GM23338 (cell line): ENCODE data around the gene OMP. TPM values are rescaled to one million over a fixed set of nuclear protein-coding genes. Genes with fewer than 3 reads are reported as not detected.

Source experiments
- ATAC-seq: fragments of 200-7000 bp; cut with Tn5 transposase; 3 replicates; pipeline ENCODE4 v1.9.1; 2020
- DNase-seq: peaks from one replicate; pipeline ENCODE4 v3.0.0-alpha.2; 2015; ENCODE audit warnings: low spot score
- H2AFZ ChIP-seq: fragments of 200-600 bp; sonication (generic); 2 replicates; pipeline ENCODE4 v1.8.0; 2016; ENCODE audit warnings: antibody characterized with exemption, mild to moderate bottlenecking, moderate library complexity
- H3F3A ChIP-seq: fragments of 200-600 bp; sonication (generic); replicated peaks from 2 replicates; pipeline ENCODE4 v1.8.0; 2017; ENCODE audit warnings: antibody characterized with exemption, mixed run types, low read depth
- H3K27ac ChIP-seq: fragments of 200-600 bp; sonication (generic); 2 replicates; pipeline ENCODE4 v1.6.1; 2016; ENCODE audit warnings: low read depth
- H3K27me3 ChIP-seq: fragments of 200-600 bp; sonication (generic); 2 replicates; pipeline ENCODE4 v1.8.0; 2016; ENCODE audit warnings: mild to moderate bottlenecking, mixed run types, moderate library complexity; ENCODE audit not compliant: insufficient read depth
- H3K36me3 ChIP-seq: fragments of 200-600 bp; sonication (generic); 2 replicates; pipeline ENCODE4 v1.8.0; 2016; ENCODE audit warnings: mild to moderate bottlenecking; ENCODE audit not compliant: insufficient read depth
- H3K4me1 ChIP-seq: fragments of 200-600 bp; sonication (generic); 2 replicates; pipeline ENCODE4 v1.8.0; 2016; ENCODE audit warnings: mild to moderate bottlenecking, moderate library complexity; ENCODE audit not compliant: insufficient read depth
- H3K4me2 ChIP-seq: fragments of 200-600 bp; sonication (generic); 2 replicates; pipeline ENCODE4 v1.7.1; 2017; ENCODE audit warnings: mixed run types
- H3K4me3 ChIP-seq: fragments of 200-600 bp; sonication (generic); 2 replicates; pipeline ENCODE4 v1.6.1; 2016; ENCODE audit warnings: mixed run types
- H3K79me2 ChIP-seq: fragments of 200-600 bp; sonication (generic); replicated peaks from 2 replicates; pipeline ENCODE4 v1.8.0; 2017; ENCODE audit warnings: mild to moderate bottlenecking; ENCODE audit not compliant: insufficient read depth
- H3K9me2 ChIP-seq: fragments of 200-600 bp; sonication (generic); 2 replicates; pipeline ENCODE4 v1.8.0; 2017; ENCODE audit not compliant: insufficient read depth
- H4K20me1 ChIP-seq: fragments of 200-600 bp; sonication (generic); replicated peaks from 2 replicates; pipeline ENCODE4 v1.8.0; 2017; ENCODE audit warnings: mild to moderate bottlenecking; ENCODE audit not compliant: insufficient read depth
- H3K27ac Mint-ChIP-seq: 2 replicates; pipeline ENCODE4 v1.8.0; 2020; ENCODE audit warnings: inconsistent platforms, mild to moderate bottlenecking, moderate library complexity, mixed read lengths
- H3K27me3 Mint-ChIP-seq: 3 replicates; pipeline ENCODE4 v1.8.0; 2022; ENCODE audit warnings: low read depth, mild to moderate bottlenecking, moderate library complexity, mixed read lengths, inconsistent platforms; ENCODE audit not compliant: insufficient read depth, poor library complexity
- H3K36me3 Mint-ChIP-seq: 3 replicates; pipeline ENCODE4 v1.8.0; 2021; ENCODE audit warnings: low read depth, mild to moderate bottlenecking, inconsistent platforms, moderate library complexity, mixed read lengths
- H3K4me1 Mint-ChIP-seq: 3 replicates; pipeline ENCODE4 v1.8.0; 2020; ENCODE audit warnings: mild to moderate bottlenecking, inconsistent platforms, mixed read lengths
- H3K4me3 Mint-ChIP-seq: 3 replicates; pipeline ENCODE4 v1.8.0; 2021; ENCODE audit warnings: moderate library complexity, mild to moderate bottlenecking, inconsistent platforms, mixed read lengths
- H3K9me3 Mint-ChIP-seq: 3 replicates; pipeline ENCODE4 v1.8.0; 2020; ENCODE audit warnings: moderate library complexity, mild to moderate bottlenecking, inconsistent platforms, mixed read lengths
- EZH2 ChIP-seq: fragments of 200-600 bp; sonication (generic); IDR thresholded peaks from one replicate; pipeline ENCODE4 v1.8.0; 2017; ENCODE audit warnings: antibody characterized with exemption, mild to moderate bottlenecking, low read depth; ENCODE audit not compliant: unreplicated experiment
- POLR2AphosphoS5 ChIP-seq: IDR thresholded peaks from 2 replicates; pipeline ENCODE4 v1.6.1; 2016; ENCODE audit warnings: antibody characterized with exemption, low read depth
- STAT1 ChIP-seq: IDR thresholded peaks from one replicate; pipeline ENCODE4 v1.6.1; 2016; ENCODE audit warnings: antibody characterized with exemption; ENCODE audit not compliant: unreplicated experiment
- ZNF114 ChIP-seq: fragments of 250-450 bp; sonication (Bioruptor Pico); IDR thresholded peaks from 2 replicates; pipeline ENCODE4 v1.5.0; 2020; ENCODE audit warnings: mild to moderate bottlenecking, moderate library complexity
- polyA plus RNA-seq: library from polyadenylated mRNA; unstranded; fragments of >200 nt; fragmentation: Nextera tagmentation; extraction: Ambion mirVana; gene quantifications from 2 replicates; pipeline ENCODE4 v1.2.1, GENCODE V29; 2016
- total RNA-seq: library from RNA; depleted of rRNA; stranded (reverse); fragments of >200 nt; shearing (Covaris generic); gene quantifications from 2 replicates; pipeline ENCODE4 v1.2.3, GENCODE V29; 2014
- TF ChIP-seq, protein P1 (sequence below), 2 experiments: fragments of 200-600 bp in 1 of 2; sonication (generic) in 1 of 2; conservative IDR thresholded peaks; 2 replicates each; pipeline versions ENCODE4 v1.5.1 to v1.6.1; 2016 to 2017; ENCODE audit warnings: antibody characterized with exemption in 2 of 2, low read depth in 2 of 2, mild to moderate bottlenecking in 2 of 2, moderate library complexity in 1 of 2
- TF ChIP-seq, protein P2 (sequence below): IDR thresholded peaks from one replicate; pipeline ENCODE4 v1.6.1; 2018; ENCODE audit warnings: antibody characterized with exemption; ENCODE audit not compliant: unreplicated experiment

Gene OMP
- total and polyA plus RNA-seq, 2 experiments from 2014 or later = 1.0 TPM; not detected in 1

DNA sequence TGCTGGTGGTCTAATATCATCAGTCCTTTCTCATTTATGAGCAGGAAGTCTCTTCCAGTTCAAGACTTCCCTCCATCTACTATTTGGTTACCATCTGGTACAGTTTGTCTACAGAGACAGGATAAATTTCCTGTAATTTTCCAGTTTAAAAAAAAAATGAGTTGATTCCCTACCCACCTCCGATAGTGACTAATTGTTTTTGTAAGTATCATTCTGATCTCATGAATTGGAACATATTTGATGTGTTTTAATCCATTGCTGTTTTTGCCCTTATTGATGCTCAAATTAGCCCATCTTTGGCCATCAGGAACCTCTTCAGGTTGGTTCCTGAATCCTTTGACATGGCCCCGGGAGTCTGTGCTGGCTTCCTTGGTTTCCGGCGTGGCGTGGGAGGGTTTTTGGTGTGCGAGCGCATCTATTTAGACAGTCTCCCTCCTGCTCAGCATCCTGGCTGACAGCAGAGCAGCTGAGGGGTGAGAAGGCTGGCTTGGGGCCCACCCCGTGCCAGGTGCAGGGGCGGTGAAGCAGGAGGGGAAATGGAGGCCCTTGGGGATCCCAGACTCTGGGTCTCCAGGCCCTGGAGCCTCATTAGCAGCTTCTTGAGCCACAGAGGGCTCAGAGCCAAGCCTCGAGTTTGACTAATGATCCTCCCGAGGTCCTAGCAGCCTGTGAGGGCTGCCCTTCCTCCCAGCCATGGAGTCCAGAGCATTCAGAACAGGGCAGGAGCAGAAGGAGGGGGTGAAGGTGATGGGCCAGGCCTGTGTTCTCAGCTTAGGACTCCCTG, 6.8 kb downstream of the OMP start:
- Mint-ChIP-seq H3K4me1 (peaks cover 8% of the 10 kb centered on the region), H3K27ac (no peak overlapping the region), H3K9me3 (no peaks in the 10 kb centered on the region), H3K36me3 (no peaks in the 10 kb centered on the region; the same call in 2 of the 3 replicates), H3K27me3 (peaks cover 13% of the 10 kb centered on the region), H3K4me3 (no peak overlapping the region)
- Histone ChIP-seq H3K79me2 (no peaks in the 10 kb centered on the region), H3K4me2 (no peak overlapping the region), H3K27me3 (no peaks in the 10 kb centered on the region), H3K27ac (no peak overlapping the region), H3K36me3 (no peaks in the 10 kb centered on the region), H2AFZ (no peak overlapping the region), H3K4me3 (no peak overlapping the region), H3F3A (no peaks in the 10 kb centered on the region), H4K20me1 (no peaks in the 10 kb centered on the region), H3K9me2 (no peaks in the 10 kb centered on the region), H3K4me1 (no peaks in the 10 kb centered on the region)
- ATAC-seq = no peak
- no peak for DNase-seq
- no peak for TF ChIP-seq EZH2
- TF ChIP-seq, protein P1, sequence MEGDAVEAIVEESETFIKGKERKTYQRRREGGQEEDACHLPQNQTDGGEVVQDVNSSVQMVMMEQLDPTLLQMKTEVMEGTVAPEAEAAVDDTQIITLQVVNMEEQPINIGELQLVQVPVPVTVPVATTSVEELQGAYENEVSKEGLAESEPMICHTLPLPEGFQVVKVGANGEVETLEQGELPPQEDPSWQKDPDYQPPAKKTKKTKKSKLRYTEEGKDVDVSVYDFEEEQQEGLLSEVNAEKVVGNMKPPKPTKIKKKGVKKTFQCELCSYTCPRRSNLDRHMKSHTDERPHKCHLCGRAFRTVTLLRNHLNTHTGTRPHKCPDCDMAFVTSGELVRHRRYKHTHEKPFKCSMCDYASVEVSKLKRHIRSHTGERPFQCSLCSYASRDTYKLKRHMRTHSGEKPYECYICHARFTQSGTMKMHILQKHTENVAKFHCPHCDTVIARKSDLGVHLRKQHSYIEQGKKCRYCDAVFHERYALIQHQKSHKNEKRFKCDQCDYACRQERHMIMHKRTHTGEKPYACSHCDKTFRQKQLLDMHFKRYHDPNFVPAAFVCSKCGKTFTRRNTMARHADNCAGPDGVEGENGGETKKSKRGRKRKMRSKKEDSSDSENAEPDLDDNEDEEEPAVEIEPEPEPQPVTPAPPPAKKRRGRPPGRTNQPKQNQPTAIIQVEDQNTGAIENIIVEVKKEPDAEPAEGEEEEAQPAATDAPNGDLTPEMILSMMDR (conservative IDR thresholded peaks at IDR 0.05; ENCODE audit: low read depth in 2 of 2) = no peak
- no peak for TF ChIP-seq STAT1
- no peak for TF ChIP-seq ZNF114
- no peak for TF ChIP-seq POLR2AphosphoS5

DNA sequence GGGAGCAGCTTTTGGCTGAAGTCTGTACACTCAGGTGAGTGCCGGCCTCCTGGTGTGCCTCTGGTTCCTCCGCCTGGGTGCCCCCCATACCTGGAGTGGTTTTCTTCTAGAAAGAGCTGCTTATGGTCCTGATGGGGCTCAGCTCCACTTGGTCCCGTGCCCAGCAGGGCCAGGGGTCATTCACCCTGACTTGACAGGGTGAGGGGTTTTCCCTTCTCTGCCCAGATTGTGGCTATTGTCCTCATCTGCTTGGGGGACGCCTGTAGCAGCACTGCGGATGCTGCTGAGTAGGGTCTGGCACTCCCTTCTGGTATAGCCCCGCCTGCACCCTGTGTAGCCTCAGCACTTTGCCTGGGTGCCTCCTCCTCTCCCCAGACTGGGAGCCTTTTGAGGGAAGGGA, 8.2 kb downstream of the OMP start:
- no peaks in the 10 kb centered on the region for H3K9me2 ChIP-seq
- no peaks in the 10 kb centered on the region for H3F3A ChIP-seq
- no peaks in the 10 kb centered on the region for H4K20me1 ChIP-seq
- TF ChIP-seq, protein P1 (conservative IDR thresholded peaks at IDR 0.05; ENCODE audit: low read depth in 2 of 2) = no peak
- TF ChIP-seq, protein P2, sequence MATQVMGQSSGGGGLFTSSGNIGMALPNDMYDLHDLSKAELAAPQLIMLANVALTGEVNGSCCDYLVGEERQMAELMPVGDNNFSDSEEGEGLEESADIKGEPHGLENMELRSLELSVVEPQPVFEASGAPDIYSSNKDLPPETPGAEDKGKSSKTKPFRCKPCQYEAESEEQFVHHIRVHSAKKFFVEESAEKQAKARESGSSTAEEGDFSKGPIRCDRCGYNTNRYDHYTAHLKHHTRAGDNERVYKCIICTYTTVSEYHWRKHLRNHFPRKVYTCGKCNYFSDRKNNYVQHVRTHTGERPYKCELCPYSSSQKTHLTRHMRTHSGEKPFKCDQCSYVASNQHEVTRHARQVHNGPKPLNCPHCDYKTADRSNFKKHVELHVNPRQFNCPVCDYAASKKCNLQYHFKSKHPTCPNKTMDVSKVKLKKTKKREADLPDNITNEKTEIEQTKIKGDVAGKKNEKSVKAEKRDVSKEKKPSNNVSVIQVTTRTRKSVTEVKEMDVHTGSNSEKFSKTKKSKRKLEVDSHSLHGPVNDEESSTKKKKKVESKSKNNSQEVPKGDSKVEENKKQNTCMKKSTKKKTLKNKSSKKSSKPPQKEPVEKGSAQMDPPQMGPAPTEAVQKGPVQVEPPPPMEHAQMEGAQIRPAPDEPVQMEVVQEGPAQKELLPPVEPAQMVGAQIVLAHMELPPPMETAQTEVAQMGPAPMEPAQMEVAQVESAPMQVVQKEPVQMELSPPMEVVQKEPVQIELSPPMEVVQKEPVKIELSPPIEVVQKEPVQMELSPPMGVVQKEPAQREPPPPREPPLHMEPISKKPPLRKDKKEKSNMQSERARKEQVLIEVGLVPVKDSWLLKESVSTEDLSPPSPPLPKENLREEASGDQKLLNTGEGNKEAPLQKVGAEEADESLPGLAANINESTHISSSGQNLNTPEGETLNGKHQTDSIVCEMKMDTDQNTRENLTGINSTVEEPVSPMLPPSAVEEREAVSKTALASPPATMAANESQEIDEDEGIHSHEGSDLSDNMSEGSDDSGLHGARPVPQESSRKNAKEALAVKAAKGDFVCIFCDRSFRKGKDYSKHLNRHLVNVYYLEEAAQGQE = no peak
- no peaks in the 10 kb centered on the region for H3K36me3 ChIP-seq
- Mint-ChIP-seq H3K4me1 (peaks cover 8% of the 10 kb centered on the region), H3K36me3 (no peaks in the 10 kb centered on the region; the same call in 2 of the 3 replicates), H3K27me3 (peaks cover 17% of the 10 kb centered on the region), H3K4me3 (no peak overlapping the region), H3K27ac (no peak overlapping the region), H3K9me3 (no peaks in the 10 kb centered on the region)
- H2AFZ ChIP-seq = no peak overlapping the region
- ATAC-seq (no peak), DNase-seq (no peak)
- no peaks in the 10 kb centered on the region for H3K27me3 ChIP-seq
- H3K4me3 ChIP-seq = no peak overlapping the region
- no peaks in the 10 kb centered on the region for H3K4me1 ChIP-seq
- no peak overlapping the region for H3K27ac ChIP-seq
- H3K4me2 ChIP-seq = no peak overlapping the region
- no peaks in the 10 kb centered on the region for H3K79me2 ChIP-seq
